Measurements from ENCODE around the gene SLC24A4. TPM values are rescaled to one million over a fixed set of nuclear protein-coding genes. Genes with fewer than 3 reads are reported as not detected.
A peak's percentile ranks its signal among the peaks of the same experiment; 100 is the strongest.

The SLC24A4 gene
- total and polyA plus RNA-seq, 2 of the 4 experiments (the other 2 are of a cell fraction): not detected

DNA sequence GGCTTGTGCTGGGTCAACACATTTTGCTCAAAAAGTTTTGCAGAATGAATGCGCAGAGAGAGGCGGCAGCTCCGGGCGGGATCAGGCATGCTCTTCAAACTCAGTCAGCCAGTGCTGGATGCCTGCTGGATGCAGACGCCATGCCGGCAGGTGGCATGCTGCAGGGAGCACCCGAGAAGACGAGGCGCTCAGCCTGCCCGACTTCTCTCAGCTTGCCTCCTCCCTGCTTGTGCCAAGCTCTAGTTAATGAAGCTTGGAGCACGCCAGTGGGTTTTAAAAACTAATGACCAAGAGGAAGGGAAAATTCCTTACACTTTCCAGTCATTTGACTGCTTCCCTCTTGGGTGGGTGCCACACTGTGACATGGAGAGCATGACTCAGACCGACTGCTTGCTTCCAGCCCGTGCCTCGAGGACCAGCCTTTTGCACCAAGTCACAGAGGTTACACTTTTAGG, 39.8 kb downstream of the SLC24A4 start:
- Histone ChIP-seq H3K9me3 (ENCODE audit: control insufficient read depth, insufficient read depth, low read length) (no peaks in the 10 kb centered on the region), H3K9me1 (ENCODE audit: insufficient read depth, low read length) (no peaks in the 10 kb centered on the region), H3K9ac (ENCODE audit: low read depth, low read length) (no peak overlapping the region), H2BK20ac (ENCODE audit: low read depth, low read length) (no peak overlapping the region), H3K4me1 (ENCODE audit: control insufficient read depth, insufficient read depth, low read length) (no peaks in the 10 kb centered on the region), H4K91ac (ENCODE audit: insufficient read depth, low read depth, low read length) (no peak overlapping the region), H3K4ac (ENCODE audit: low read depth, low read length) (no peak overlapping the region), H3K79me1 (ENCODE audit: low read depth in 1 of 2, low read length in 2 of 2) (no peaks in the 10 kb centered on the region), H2AFZ (replicated peaks; ENCODE audit: low read length, poor library complexity) (no peak overlapping the region), H3K18ac (ENCODE audit: low read depth, low read length) (no peak overlapping the region), H4K5ac (ENCODE audit: low read depth, low read length) (no peak overlapping the region), H3K36me3 (ENCODE audit: control insufficient read depth, insufficient read depth, low read length) (no peaks in the 10 kb centered on the region), H3K56ac (ENCODE audit: extremely low read depth, insufficient read depth, low read length) (no peak overlapping the region), H2BK5ac (ENCODE audit: low read depth, low read length, poor library complexity, severe bottlenecking) (no peak overlapping the region), H2BK120ac (ENCODE audit: low read depth, low read length) (no peak overlapping the region), H4K8ac (ENCODE audit: low read depth in 2 of 2, low read length in 2 of 2) (no peak overlapping the region), H3K4me3 (ENCODE audit: insufficient read depth, low read depth, low read length) (no peak overlapping the region), H3K4me2 (ENCODE audit: low read depth, low read length) (no peak overlapping the region), H3K23ac (ENCODE audit: low read depth, low read length) (no peak overlapping the region), H4K20me1 (ENCODE audit: insufficient read depth, low read length) (no peaks in the 10 kb centered on the region), H2AK5ac (ENCODE audit: low read depth, low read length) (no peak overlapping the region), H2BK15ac (ENCODE audit: low read depth, low read length) (no peak overlapping the region), H3K27ac (ENCODE audit: insufficient read depth, low read length) (no peak overlapping the region), H2AK9ac (replicated peaks; ENCODE audit: low read depth, low read length, poor library complexity) (no peak overlapping the region), H3K14ac (replicated peaks; ENCODE audit: low read depth, low read length) (no peak overlapping the region), H3K27me3 (ENCODE audit: control insufficient read depth, insufficient read depth, low read length) (peaks cover 27% of the 10 kb centered on the region)
- ATAC-seq (ENCODE audit: low read depth) (no peak), DNase-seq (peak; percentile 13)
- TF ChIP-seq CEBPB (IDR thresholded peaks at IDR 0.05; ENCODE audit: low read depth, low read length) (no peak), SMC3 (IDR thresholded peaks at IDR 0.05; ENCODE audit: low read depth, low read length) (no peak), MXI1 (IDR thresholded peaks at IDR 0.05; ENCODE audit: borderline replicate concordance, low read depth, low read length) (no peak), FOS (IDR thresholded peaks at IDR 0.05; ENCODE audit: low read depth, low read length) (no peak), MAZ (IDR thresholded peaks at IDR 0.05; ENCODE audit: borderline replicate concordance, low read depth, low read length) (no peak)
- TF ChIP-seq, protein P1, sequence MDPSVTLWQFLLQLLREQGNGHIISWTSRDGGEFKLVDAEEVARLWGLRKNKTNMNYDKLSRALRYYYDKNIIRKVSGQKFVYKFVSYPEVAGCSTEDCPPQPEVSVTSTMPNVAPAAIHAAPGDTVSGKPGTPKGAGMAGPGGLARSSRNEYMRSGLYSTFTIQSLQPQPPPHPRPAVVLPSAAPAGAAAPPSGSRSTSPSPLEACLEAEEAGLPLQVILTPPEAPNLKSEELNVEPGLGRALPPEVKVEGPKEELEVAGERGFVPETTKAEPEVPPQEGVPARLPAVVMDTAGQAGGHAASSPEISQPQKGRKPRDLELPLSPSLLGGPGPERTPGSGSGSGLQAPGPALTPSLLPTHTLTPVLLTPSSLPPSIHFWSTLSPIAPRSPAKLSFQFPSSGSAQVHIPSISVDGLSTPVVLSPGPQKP (IDR thresholded peaks at IDR 0.05; ENCODE audit: borderline replicate concordance, low read depth, low read length): no peak
- WGBS, 2 experiments (ENCODE audit: extremely low coverage in 2 of 2, insufficient read length in 1 of 2): 65% methylated on average over 5 of the region's 14 CpGs; no CpG with 5 or more reads in 1 of the 2 experiments
- in situ Hi-C loops (cut with MboI; ENCODE audit: low sequenced_read_pairs): no loop called here
- no TSS peak for BruUV-seq (replicated peaks)
- ChIA-PET POLR2A (ENCODE audit: unreplicated experiment) (no interaction called here), CTCF (no interaction called here)
- dilution Hi-C loops (cut with HindIII; ENCODE audit: low sequenced_read_pairs, unreplicated experiment): no loop called here
- intact Hi-C loops (cut with micrococcal nuclease): no loop called here

All from IMR-90 (cell line).